22Rv1 (cell line): ENCODE data around the gene CHCHD5.
A peak's percentile ranks its signal among the peaks of the same experiment; 100 is the strongest.
"Not testable (repeated sequence)": the region's sequence is repeated elsewhere in the genome, so short reads cannot be mapped to it uniquely, and the experiment has no call there.

Experiments used
- H3K27ac ChIP-seq: fragments of 450-650 bp; 2 replicates; pipeline ENCODE4 v1.5.1; 2017
- CTCF ChIP-seq: fragments of 450-650 bp; IDR thresholded peaks from 2 replicates; pipeline ENCODE4 v1.5.1; 2017; ENCODE audit warnings: mild to moderate bottlenecking
- ZFX ChIP-seq: fragments of 450-650 bp; IDR thresholded peaks from 2 replicates; pipeline ENCODE4 v1.6.1; 2017; ENCODE audit warnings: antibody characterized with exemption, borderline replicate concordance

Gene CHCHD5

GRCh38 chr2:112584134-112584890, at the start of gene CHCHD5:
Gene CHCHD5, plus strand, starts transcription at chr2:112584609. Its CDS starts 39 bp downstream, at chr2:112584648.
- H3K27ac ChIP-seq = peak within 1 kb of the TSS; percentile 97
- TF ChIP-seq CTCF (no peak), ZFX (no peak)

GRCh38 chr2:112534826-112535225, 49.6 kb upstream of the CHCHD5 start:
- H3K27ac ChIP-seq = no peak overlapping the region
- TF ChIP-seq ZFX = no peak
- no peak for TF ChIP-seq CTCF

GRCh38 chr2:112536665-112537064, 47.7 kb upstream of the CHCHD5 start:
- H3K27ac ChIP-seq = not testable (repeated sequence)

GRCh38 chr2:112539306-112539705, 45.1 kb upstream of the CHCHD5 start:
- no peak for TF ChIP-seq ZFX
- no peak for TF ChIP-seq CTCF
- H3K27ac ChIP-seq = no peak overlapping the region

GRCh38 chr2:112540906-112541305, 43.5 kb upstream of the CHCHD5 start:
- no peak for TF ChIP-seq CTCF
- no peak for TF ChIP-seq ZFX
- H3K27ac ChIP-seq = peak overlapping the region; percentile 79; the same call in 1 of the 2 replicates

GRCh38 chr2:112541315-112542122, 42.9 kb upstream of the CHCHD5 start:
- H3K27ac ChIP-seq = peak overlapping the region; percentile 79
- no peak for TF ChIP-seq ZFX
- no peak for TF ChIP-seq CTCF

- peak within 1 kb of the TSS; percentile 79 for H3K27ac ChIP-seq
These were observed 42.1 kb upstream of the CHCHD5 start, which contains the start of gene POLR1B for GRCh38 chr2:112542123-112542983. Gene POLR1B, plus strand, starts transcription at chr2:112542465. Its CDS starts 30 bp downstream, at chr2:112542495.

More at GRCh38 chr2:112542123-112542983, 42.1 kb upstream of the CHCHD5 start, which contains the start of gene POLR1B:
- no peak for TF ChIP-seq ZFX
- TF ChIP-seq CTCF = no peak
